GM21447 (cell line): ENCODE data around the gene DNAJB8.

Experiments used
- ATAC-seq: cut with Tn5 transposase; IDR thresholded peaks from one replicate; pipeline ENCODE4 v1.9.1; 2021; ENCODE audit not compliant: unreplicated experiment

DNAJB8 gene

DNA sequence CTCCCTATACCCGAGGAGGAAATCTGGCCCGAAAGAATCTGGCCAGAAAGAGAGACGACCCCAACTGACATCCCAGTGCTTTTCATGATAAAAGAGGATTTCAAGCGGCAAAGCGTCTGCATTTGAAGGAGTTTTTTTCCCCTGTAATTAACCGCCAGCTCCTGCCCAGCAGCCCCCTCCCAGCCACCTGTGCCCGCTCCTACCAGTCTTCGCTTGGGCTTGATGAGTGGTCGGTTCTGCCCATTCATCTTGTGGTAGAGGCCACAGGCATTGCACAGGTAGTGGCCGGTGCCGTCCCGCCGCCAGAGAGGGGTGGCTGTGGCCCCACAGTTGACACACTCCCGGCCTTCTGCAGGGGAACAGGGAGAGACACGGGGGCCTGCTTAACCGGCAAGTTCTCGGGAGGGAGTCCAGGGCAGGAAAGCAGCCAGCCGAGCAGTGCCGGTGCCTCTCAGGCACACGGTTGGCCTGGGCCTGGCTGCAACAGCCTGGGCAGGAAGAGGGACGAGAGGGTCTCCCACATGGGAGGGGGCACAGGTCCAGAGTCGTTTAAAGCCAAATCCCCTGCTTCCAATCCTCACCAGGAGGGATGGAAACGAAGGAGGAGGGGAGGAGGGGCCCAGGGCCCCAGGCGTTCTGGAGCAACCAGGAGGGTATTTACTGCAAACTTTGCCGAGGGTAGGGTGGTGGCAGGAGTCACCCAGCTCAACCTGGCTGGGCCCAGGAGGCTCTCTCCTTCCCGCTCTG, 17.1 kb upstream of the DNAJB8 start:
- no peak for ATAC-seq

- no peak for ATAC-seq
These were observed 16.3 kb upstream of the DNAJB8 start for GRCh38 chr3:128482666-128483656.

- no peak for ATAC-seq
These were observed 15.5 kb upstream of the DNAJB8 start for GRCh38 chr3:128482175-128482574.

- no peak for ATAC-seq
These were observed 14.8 kb upstream of the DNAJB8 start for GRCh38 chr3:128481438-128481942.

GRCh38 chr3:128480717-128481437, 14.2 kb upstream of the DNAJB8 start:
- no peak for ATAC-seq

DNA sequence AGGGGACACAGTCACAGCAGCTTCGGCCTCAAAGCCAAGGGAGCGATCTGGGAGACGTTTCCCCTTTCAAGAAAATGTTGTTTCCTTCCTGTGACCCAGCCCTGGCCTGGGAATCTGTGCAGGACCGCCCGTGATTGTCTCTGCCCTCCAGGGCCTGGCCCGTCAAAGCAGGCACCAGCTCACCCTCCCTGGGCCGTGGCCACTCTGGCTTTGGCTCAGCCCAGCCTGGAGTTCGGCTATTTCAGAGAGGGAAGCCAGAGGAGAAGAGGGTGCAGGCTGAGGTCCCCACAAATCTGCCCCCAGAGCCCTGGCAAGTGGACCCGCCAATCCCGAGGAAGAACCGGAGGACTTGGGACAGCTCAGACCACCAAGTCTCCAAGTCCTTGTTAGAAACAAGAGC, 13.6 kb upstream of the DNAJB8 start:
- no peak for ATAC-seq

- ATAC-seq = no peak
These were observed 12.9 kb upstream of the DNAJB8 start for GRCh38 chr3:128479558-128480086.

DNA sequence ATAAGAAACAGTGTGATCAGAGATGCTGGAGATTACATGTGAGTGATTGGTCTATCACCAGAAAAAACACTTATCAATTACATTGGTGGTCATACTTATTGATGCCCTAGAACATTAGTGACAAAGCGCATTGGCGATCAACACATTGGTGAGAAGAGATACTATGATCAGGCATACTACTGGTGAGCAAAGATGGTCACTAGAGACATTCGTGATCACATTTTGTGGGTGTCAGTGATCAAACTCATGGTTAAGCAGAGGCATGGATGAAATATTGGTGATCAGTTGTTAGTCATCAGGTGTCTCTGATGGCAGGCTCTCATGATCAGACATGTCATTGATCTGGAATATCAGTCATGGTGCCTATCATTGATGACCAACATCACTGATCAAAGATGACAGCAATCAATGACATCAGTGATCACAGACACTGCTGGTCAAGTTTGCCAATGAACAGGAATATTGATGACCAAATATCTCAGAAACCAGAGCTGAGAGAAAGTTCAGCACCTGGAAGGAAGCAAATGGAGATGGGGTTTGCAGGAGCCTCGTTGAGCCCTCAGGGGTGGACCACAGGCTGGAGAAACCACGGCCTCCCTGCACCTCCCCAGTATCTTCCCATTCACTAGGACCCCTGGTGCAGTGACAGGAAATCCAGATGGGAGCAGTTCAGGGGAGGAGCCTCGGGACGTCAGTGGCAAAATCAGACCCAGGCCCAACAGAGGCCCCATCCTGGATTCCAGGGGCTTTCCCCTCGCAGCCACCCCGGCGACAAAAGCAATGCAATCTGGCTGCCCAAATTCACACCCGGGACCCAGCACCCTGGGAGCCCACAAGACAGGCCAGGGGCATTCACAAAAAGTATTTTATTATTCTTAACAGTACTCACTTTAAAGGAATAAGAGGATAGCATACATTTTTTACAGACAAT, 12.2 kb upstream of the DNAJB8 start:
- ATAC-seq = no peak

DNA sequence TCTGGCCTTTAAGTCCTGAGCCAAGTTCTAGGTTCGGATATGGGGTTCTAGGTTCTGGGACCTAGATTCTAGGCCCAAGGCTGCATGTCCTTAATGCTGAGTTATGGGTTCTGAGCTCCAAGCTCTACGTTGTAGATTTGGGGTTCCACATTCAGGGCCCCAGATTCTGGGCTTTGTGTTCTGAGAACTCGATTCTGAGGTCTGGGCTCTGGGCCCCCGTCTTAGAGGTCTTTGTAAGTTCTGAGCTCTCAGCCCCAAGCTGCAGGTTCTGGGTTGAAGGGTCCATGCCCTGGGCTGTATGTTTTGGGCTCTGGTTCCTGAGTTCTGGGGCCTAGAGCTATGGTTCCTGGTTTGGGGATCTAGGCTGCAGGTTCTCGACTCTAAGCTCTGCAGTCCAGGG, 10.0 kb upstream of the DNAJB8 start:
- no peak for ATAC-seq

GRCh38 chr3:128475355-128475754, 8.7 kb upstream of the DNAJB8 start:
- no peak for ATAC-seq

DNA sequence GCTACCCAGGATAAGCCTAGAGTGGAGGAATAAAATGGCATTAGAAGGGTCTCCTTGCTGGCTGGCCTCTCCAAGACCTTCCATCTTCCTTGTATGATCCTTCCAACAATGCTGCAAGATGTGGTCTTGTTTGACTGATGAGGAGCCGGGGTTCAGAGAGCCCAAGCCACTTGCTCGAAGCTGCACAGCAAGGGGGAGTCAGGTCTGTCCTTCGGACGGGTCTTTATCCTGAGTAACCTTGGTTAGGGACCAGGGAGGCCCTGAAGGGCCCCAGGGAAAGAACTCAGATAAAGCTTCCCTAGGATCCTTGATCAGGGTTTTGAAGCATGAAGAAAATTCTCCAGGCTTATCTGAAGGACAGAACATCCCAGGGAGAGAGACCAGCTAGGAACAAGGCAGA, 7.0 kb upstream of the DNAJB8 start:
- ATAC-seq = no peak

DNA sequence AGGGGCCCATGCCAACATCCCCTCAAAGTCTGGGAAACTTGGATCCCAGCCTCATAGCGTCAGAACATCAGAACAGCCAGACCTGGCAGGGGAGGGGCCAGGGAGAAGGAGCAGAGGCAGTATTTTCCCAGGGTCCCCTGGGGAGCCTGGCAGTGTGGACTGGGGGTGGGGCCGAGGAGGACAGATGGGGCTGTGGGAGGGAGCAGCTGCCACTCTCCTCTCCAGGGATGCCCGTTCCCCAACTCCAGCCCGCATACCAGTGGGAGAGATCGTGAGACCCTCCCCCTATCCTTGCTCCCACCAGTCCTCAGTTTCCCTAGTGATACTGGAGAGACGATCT, 6.5 kb upstream of the DNAJB8 start:
- ATAC-seq = no peak

- no peak for ATAC-seq
These were observed 5.9 kb upstream of the DNAJB8 start for GRCh38 chr3:128472449-128473179.

DNA sequence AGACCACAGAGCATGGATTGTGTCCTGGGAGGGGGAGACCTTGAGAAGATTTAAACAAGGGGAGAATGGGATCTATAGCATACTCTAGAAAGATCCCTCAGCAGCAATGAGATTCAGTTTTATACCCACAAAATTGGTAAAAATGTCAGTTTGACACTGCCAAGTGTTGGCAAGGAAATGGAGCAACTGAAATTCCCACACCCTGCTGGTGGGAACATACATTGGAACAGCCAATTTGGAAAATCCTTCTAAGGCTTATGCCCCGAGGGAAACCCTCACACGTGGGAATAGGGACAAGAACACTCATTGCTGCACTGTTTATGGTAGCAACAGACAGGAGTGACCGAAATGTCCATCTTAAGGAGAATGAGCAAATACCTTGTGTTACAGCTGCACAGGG, 5.0 kb upstream of the DNAJB8 start:
- no peak for ATAC-seq

- ATAC-seq = no peak
These were observed 4.4 kb upstream of the DNAJB8 start for GRCh38 chr3:128471110-128471509.

DNA sequence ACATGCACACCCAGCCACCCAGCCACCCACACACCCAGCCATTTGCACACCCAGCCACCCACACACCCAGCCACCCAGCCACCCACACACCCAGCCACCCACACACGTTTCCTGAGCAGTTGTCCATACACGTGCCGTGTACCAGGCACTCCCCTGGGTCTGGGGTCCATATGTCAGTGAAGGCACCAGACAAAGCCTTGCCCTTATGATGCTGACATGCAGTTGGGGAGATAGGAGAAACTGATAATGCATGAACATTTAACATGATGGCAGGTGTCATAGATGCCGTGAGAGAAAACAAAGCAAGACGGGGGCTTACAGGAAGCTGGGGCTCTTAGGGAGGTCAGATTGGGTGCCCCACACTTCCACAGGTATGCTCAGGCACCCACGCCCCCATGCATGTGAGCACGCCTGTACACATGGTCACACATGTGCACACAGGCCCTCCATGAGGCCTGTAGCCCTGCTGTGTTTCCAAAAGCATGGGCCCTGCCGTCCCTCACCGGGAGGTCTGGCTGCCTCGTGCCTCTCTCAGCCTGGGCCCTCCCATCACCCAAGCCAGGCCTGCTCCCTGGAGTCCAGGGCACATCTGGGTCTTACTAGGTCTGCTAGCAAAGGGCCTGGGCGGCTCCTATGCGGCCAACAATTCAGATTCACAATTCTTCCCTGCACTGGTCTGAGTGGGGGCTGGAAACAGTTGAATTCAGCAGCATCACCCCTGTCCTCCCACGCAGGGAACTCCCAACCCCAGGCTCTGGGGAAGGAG, 3.6 kb upstream of the DNAJB8 start:
- ATAC-seq = no peak

DNA sequence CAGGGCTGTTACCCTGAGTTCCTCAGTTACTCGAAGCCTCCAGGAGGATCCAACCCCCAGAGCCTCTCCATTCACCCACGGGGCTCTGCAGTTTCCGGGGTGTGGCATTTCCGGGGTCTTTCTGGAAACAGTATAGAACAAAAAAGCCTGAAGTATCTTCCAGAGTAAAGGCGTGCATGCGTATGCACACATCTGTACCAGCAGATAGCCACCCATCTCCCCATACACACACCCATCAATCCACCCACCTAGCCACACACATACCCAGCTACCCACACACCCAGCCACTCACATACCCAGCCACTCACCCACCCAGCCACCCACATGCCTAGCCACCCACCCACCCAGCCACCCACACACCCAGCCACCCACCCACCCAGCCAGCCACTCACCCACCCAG, 2.9 kb upstream of the DNAJB8 start:
- no peak for ATAC-seq

DNA sequence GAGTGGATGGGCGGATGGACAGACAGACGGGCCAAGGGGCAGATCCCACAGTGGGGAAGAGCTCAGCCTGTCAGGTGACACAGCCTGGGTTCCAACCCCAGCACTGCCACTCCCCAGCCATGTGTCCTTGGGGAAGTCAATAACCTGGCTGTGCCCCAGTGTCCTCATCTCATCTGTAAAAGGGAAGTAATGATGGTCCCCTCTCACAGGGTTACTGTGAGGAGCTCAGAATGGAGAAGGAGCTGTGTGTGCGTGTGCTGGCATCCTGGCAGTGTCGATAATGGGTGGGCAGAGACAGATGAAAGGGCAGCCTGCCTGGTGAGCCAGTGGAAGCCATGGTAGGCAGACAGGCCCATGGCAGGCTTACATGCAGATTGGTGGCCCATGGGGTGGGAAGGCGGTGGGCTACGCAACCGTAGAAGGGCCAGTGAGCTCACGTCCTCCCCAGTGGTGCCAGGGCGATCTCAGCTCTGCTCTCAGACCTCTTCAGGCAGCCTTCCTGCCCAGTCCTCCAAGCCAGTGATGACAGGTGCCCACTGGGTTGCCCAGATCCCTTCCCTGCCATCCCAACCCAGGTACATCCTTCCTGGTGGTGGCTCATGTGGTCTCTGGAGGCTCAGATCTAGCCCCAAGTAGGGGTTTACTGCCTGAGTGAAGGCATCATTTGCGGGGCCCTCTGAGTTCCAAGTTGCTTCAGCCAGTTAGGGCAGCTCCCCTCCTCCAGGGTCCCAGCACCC, 2.3 kb upstream of the DNAJB8 start:
- ATAC-seq = no peak
